A549 (cell line): Measurements from ENCODE around the gene ZNF628.

Experiments used
- ELK1 ChIP-seq: fragments of 150-350 bp; IDR thresholded peaks from 2 replicates; pipeline ENCODE4 v1.6.1; 2014; ENCODE audit warnings: low read depth, mild to moderate bottlenecking, low read length
- USF2 ChIP-seq: fragments of 450-650 bp; IDR thresholded peaks from 2 replicates; pipeline ENCODE4 v1.6.1; 2014; ENCODE audit warnings: antibody characterized with exemption

- TF ChIP-seq ELK1 (no peak), USF2 (no peak)
Measured at GRCh38 chr19:55528030-55528803, 51.8 kb downstream of the ZNF628 start.
